ENCODE results near the gene LAGE3.

Gene LAGE3

GRCh38 chrX:154473683-154474082 is 5.4 kb downstream of the LAGE3 start:
- DNase-seq, result no peak

DNA sequence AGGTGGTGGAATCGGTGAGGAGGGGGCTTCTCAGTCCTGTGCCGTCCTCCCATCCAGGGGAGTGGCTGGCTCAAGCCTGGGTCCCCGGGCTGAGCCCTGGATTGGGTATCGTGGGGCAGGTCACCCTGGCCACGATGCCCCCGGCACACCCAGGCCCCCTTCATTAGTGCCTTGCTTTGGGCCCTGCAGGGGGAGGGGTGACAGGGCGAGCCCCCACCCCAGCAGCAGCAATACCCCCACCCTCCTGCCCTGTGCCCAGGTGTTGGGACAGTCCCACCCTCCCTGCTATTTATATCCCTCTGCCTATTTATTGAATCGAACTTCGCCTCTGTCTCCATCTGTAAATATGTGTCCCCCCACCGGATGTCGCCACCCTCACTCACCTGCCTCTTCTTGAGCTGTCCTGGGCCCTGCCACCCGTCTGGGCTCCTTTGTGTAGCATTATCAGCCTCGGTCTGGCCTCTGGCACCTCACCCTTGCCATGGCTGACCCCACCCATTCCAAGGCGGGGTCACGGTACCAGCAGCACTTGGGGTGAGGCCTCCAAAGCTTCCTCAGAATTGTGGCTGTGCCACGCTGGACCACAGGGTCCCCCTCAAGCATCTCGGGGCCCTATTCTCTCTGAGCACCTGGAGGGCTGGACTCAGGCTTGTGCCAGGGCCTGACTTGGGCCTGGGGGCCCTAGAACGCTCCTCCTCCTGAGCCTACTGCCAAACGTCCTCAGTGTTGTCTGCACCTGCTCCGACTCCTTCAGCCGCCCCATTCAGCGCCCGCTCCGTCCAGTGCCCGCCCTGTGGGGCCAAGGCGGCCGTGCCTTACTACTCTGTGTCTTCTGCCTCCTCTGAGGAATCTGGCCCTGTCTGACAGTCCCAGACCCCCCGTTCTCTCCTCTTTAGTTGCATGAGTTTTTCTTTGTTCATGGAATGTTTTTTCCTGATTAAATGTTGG is 6.1 kb downstream of the LAGE3 start:
- DNase-seq, result no peak

- no peak for DNase-seq
Observed at GRCh38 chrX:154471839-154472684, 7.0 kb downstream of the LAGE3 start.

DNA sequence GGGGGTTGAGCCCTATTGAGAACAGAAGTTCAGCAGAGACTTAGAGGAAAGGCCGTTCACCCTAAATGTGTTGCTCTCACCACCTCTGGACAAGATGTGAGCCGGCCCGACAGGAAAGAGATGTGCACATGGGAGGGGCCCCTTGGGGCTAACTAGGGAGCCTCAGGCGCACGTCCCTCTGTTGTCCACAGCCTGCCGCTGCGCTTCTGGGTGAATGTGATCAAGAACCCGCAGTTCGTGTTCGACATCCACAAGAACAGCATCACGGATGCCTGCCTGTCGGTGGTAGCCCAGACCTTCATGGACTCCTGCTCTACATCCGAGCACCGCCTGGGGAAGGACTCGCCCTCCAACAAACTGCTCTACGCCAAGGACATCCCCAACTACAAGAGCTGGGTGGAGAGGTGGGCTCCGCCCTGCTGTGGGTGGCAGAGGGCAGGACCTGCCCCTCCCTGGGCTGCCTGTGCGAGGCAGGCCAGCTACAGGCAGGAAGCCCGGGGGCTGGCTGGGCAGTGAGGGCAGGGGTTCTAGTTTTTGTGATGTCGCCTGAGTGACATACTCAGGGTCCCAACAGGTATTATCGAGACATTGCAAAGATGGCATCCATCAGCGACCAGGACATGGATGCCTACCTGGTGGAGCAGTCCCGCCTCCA is 8.0 kb downstream of the LAGE3 start:
- no peak for DNase-seq

GRCh38 chrX:154470434-154470833 is 8.6 kb downstream of the LAGE3 start:
- DNase-seq, result no peak

- no peak for DNase-seq
Observed at GRCh38 chrX:154469880-154470279, 9.2 kb downstream of the LAGE3 start.

DNA sequence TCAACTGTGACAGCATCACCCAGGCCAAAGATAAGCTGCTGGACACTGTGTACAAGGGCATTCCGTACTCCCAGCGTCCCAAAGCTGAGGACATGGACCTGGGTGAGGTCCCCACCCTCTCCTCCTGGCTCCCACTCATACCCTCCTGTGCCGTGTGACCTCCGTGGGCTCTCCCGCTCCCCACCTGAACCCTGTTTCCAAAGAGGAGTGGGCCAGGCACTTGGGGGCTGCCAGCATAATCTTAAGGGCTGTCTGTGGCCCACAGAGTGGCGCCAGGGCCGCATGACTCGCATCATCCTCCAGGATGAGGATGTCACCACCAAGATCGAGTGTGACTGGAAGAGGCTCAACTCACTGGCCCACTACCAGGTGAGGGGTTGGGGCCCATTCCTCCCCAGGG is 10.0 kb downstream of the LAGE3 start:
- DNase-seq, result no peak

GRCh38 chrX:154468217-154468616 is 10.9 kb downstream of the LAGE3 start:
- DNase-seq, result no peak

DNA sequence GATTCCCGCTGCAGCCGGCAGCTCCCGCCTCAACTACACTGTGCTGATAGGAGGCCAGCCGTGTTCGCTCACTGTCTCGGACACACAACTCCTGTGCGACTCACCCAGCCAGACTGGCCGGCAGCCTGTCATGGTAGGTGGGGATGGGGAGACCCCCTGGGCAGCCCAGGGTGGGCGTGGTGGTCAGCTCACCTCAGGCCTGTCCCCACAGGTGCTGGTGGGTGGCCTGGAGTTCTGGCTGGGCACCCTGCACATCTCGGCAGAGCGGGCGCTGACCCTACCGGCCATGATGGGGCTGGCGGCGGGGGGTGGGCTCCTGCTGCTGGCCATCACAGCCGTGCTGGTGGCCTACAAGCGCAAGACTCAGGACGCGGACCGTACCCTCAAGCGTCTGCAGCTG is 11.5 kb downstream of the LAGE3 start:
- no peak for DNase-seq

- no peak for DNase-seq
Observed at GRCh38 chrX:154466907-154467306, 12.2 kb downstream of the LAGE3 start.

- no peak for DNase-seq
Observed at GRCh38 chrX:154466036-154466435, 13.0 kb downstream of the LAGE3 start.

GRCh38 chrX:154465601-154466000 is 13.5 kb downstream of the LAGE3 start:
- DNase-seq, result no peak

GRCh38 chrX:154464806-154465365 is 14.2 kb downstream of the LAGE3 start:
- DNase-seq, result no peak

- no peak for DNase-seq
Observed at GRCh38 chrX:154463611-154464220, 15.4 kb downstream of the LAGE3 start.

DNA sequence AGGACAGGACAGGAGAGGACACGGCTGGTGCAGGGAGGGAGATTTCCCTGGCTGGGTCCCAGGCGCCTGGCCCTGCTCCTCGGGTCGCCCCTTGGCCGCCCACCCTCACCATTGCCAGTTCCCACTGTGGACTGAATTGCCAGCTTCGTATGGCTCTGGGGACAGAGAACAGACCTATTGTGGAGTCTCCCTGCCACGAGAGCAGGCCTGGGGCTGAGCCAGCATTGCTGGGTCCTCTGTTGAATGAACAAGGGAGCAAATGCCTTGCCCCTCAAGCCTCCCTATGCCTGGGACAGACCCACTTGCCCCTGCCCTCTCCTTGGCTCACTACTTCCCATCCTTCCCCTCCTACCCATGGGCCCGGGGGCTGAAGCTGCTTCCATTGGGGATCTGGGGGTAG is 16.7 kb downstream of the LAGE3 start:
- no peak for DNase-seq

DNA sequence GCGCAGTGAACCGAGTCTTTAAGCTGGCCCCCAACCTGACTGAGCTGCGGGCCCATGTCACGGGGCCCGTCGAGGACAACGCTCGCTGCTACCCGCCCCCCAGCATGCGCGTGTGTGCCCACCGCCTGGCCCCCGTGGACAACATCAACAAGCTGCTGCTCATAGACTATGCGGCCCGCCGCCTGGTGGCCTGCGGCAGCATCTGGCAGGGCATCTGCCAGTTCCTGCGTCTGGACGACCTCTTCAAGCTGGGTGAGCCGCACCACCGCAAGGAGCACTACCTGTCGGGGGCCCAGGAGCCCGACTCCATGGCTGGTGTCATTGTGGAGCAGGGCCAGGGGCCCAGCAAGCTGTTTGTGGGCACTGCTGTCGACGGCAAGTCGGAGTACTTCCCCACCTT is 18.8 kb downstream of the LAGE3 start:
- no peak for DNase-seq

DNA sequence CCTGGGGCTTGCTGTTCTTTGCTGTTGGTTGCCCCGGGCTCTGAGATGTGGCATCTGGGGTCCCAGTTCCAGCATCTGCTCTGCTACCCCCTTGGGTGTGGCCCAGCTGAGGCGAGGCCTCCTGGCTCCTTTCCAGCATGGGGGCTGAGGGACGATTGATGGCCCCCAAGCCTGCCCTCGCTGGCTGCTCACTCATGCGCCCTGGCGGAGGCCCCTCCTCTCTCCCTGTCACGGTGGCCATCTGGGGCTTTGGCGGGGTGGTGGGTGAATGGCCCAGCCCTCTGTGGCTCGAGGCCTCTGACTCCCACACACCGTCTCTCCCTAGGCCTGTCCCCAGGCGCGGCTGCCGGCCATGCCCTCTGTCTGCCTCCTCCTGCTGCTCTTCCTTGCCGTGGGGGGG is 19.2 kb downstream of the LAGE3 start:
- no peak for DNase-seq

DNA sequence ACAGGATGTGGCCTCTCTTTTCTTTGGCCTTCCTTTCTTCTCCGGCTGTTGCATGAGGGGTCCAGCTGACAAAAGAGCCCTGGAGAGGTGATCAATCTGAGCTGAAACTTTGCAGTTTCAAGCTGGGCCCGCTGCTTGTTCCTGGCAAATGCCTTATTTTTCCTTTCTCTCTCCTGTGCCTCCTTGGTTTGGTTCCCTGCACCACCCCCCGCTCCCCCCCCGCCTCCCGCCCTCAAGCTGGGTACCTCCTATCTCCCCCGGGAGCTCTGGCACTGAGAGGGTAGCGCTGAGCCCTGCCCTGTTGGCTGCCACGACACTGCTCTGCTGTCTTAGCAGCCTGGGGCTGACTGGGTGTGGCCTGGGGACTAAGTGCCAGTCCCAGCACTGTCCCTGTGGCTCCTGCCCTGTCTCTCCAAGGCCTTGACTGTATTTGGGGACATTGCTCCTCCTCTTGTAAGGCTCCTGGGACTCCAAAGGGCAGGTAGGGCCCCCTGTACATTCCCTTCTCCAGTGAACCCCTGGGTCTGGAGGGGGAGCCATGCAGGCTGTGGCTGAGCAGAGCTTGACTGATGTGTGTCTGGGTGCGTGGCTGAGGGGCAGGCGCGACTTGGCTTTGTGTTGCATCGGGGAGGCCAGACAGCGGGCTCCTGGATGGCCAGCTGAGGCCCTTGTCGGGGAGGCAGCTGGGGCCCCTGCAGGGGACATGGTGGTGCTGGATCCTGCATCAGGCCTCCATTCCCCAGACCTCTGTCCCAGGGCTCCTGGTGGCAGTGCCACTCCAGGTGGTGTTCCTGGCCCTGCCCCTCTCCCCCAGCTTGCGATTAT is 19.9 kb downstream of the LAGE3 start:
- no peak for DNase-seq

GRCh38 chrX:154458116-154458953 is 20.7 kb downstream of the LAGE3 start, which contains the start of gene PLXNA3:
PLXNA3 (plus strand) TSS chrX:154458281; CDS start chrX:154460184, 1,903 bp downstream.
- peak; percentile 68 for DNase-seq

- peak; percentile 54 for DNase-seq
Observed at GRCh38 chrX:154457491-154458115, 21.5 kb downstream of the LAGE3 start.
